Kidney (tissue), 14 donors: ENCODE data around the gene TMTC1. TPM values are rescaled to one million over a fixed set of nuclear protein-coding genes. Genes with fewer than 3 reads are reported as not detected.
"Not testable (repeated sequence)": the region's sequence is repeated elsewhere in the genome, so short reads cannot be mapped to it uniquely, and the experiment has no call there.

Source experiments
- DNase-seq, 5 donors: peaks; one replicate each; pipeline ENCODE4 v3.0.0-alpha.2; 2013 to 2020
- FAIRE-seq: peaks from 2 replicates; lab custom pipeline; 2012; peaks lifted over from hg19 to GRCh38; lab: Jason Lieb, UNC
- H3K27ac ChIP-seq, 2 donors: one replicate each; pipeline ENCODE4 v1.7.0; 2013; ENCODE audit warnings: low read depth in 2 of 2, low read length in 2 of 2, inconsistent platforms in 1 of 2
- H3K27me3 ChIP-seq: one replicate; pipeline ENCODE4 v1.7.1; 2013; ENCODE audit warnings: low read length, inconsistent platforms; ENCODE audit not compliant: control insufficient read depth, insufficient read depth
- H3K36me3 ChIP-seq, 3 donors: one replicate each; pipeline versions ENCODE4 v1.7.0 to v1.7.1; 2013; ENCODE audit warnings: low read length in 3 of 3, control low read depth in 1 of 3, inconsistent platforms in 1 of 3; ENCODE audit not compliant: insufficient read depth in 3 of 3, control insufficient read depth in 2 of 3
- H3K4me1 ChIP-seq, 3 donors: one replicate each; pipeline versions ENCODE4 v1.7.0 to v1.7.1; 2013; ENCODE audit warnings: low read length in 3 of 3, inconsistent platforms in 1 of 3, low read depth in 1 of 3; ENCODE audit not compliant: control insufficient read depth in 2 of 3, insufficient read depth in 2 of 3
- H3K4me3 ChIP-seq, 3 donors: one replicate each; pipeline versions ENCODE4 v1.7.0 to v1.8.1; 2013; ENCODE audit warnings: low read length in 3 of 3, control low read depth in 1 of 3, inconsistent platforms in 1 of 3
- H3K9ac ChIP-seq, 3 donors: one replicate each; pipeline versions ENCODE4 v1.7.0 to v1.7.1; 2013; ENCODE audit warnings: low read length in 3 of 3, control low read depth in 1 of 3, inconsistent platforms in 1 of 3
- H3K9me3 ChIP-seq, 3 donors: one replicate each; pipeline versions ENCODE4 v1.7.0 to v1.7.1; 2013; ENCODE audit warnings: low read length in 3 of 3, control low read depth in 1 of 3, inconsistent platforms in 1 of 3; ENCODE audit not compliant: control insufficient read depth in 2 of 3, insufficient read depth in 1 of 3
- CTCF ChIP-seq: IDR thresholded peaks from 3 replicates; pipeline ENCODE4 v1.5.1; 2012; ENCODE audit warnings: mild to moderate bottlenecking, moderate library complexity, borderline replicate concordance; ENCODE audit not compliant: insufficient read depth; ENCODE audit errors: extremely low read depth
- intact Hi-C: fragments of 100-400 bp; cut with DNase I; formaldehyde crosslinking; loops from one replicate; pipeline ENCODE4 v1.11.1; 2022
- polyA plus RNA-seq: library from polyadenylated mRNA; stranded (reverse); fragments of 350-450 nt; fragmentation: Illumina TruSeq; extraction: RNeasy Lipid Tissue Mini Kit (QIAGEN cat#74804); gene quantifications from one replicate; pipeline ENCODE4 v1.2.3, GENCODE V29; 2014; ENCODE audit warnings: low read depth, low replicate concordance; ENCODE audit not compliant: insufficient read depth
- total RNA-seq: library from RNA; stranded (reverse); fragmentation: NEBNext Ultra II Directional; extraction: Animal tissue kit (Norgen Biotek cat#: 25700); gene quantifications from one replicate; pipeline ENCODE4 v1.2.1, GENCODE V29; 2021
- donor health status: control.
- donor health status: control.
- donor health status: control.
- donor health status: control.
- donor health status: control.
- donor health status: DM: yes; HTN: yes; CAD: no.
- donor health status: Normal renal cell carcinoma (clear cell type).

Gene TMTC1
- total and polyA plus RNA-seq, 2 donors from 2014 or later: 10.9 to 58.8 TPM

GRCh38 chr12:29559198-29559597, 224.5 kb downstream of the TMTC1 start:
- TF ChIP-seq CTCF: no peak
- FAIRE-seq (no peak), DNase-seq (no peak)
- H3K4me1 ChIP-seq: peaks cover 2 to 25% (median 20%) of the 10 kb centered on the region in 3 donors
- H3K9me3 ChIP-seq: no peaks in the 10 kb centered on the region
- H3K27ac ChIP-seq: peak overlapping the region; percentile 30 to 74
- no peak overlapping the region for H3K9ac ChIP-seq
- intact Hi-C loops: no loop called here
- no peaks in the 10 kb centered on the region for H3K27me3 ChIP-seq
- H3K36me3 ChIP-seq: no peaks in the 10 kb centered on the region
- H3K4me3 ChIP-seq: peak overlapping the region in 2 of 3 donors; percentile 37 to 73

- Histone ChIP-seq H3K4me3 (no peak overlapping the region), H3K4me1 (peaks cover 0 to 10% (median 4%) of the 10 kb centered on the region in 3 donors), H3K27ac (no peak overlapping the region), H3K9ac (no peak overlapping the region), H3K36me3 (no peaks in the 10 kb centered on the region), H3K27me3 (no peaks in the 10 kb centered on the region), H3K9me3 (no peaks in the 10 kb centered on the region)
- DNase-seq (no peak), FAIRE-seq (no peak)
- intact Hi-C loops: no loop called here
- no peak for TF ChIP-seq CTCF
Measured at GRCh38 chr12:29556363-29556762, 227.4 kb downstream of the TMTC1 start.

DNA sequence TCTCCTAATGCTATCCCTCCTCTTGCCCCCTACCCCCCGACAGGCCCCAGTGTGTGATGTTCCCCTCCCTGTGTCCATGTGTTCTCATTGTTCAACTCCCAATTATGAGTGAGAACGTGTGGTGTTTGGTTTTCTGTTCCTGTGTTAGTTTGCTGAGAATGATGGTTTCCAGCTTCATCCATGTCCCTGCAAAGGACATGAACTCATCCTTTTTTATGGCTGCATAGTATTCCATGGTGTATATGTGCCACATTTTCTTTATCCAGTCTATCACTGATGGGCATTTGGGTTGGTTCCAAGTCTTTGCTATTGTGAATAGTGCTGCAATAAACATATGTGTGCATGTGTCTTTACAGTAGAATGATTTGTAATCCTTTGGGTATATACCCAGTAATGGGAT, 228.3 kb downstream of the TMTC1 start:
- H3K27ac ChIP-seq, DNase-seq, H3K9ac ChIP-seq, FAIRE-seq, H3K4me3 ChIP-seq, H3K9me3 ChIP-seq, intact Hi-C loops, H3K36me3 ChIP-seq, H3K27me3 ChIP-seq: not testable (repeated sequence)
- peaks cover 0 to 10% (median 4%) of the 10 kb centered on the region in 3 donors for H3K4me1 ChIP-seq

- peak in 1 of 5 donors; percentile 29 for DNase-seq
- no peak for FAIRE-seq
- no peaks in the 10 kb centered on the region for H3K27me3 ChIP-seq
- H3K4me3 ChIP-seq: no peak overlapping the region
- H3K36me3 ChIP-seq: no peaks in the 10 kb centered on the region
- H3K9me3 ChIP-seq: no peaks in the 10 kb centered on the region
- H3K9ac ChIP-seq: no peak overlapping the region
- H3K27ac ChIP-seq: peak overlapping the region in 1 of 2 donors; percentile 35
- H3K4me1 ChIP-seq: peaks cover 0 to 10% (median 0%) of the 10 kb centered on the region in 3 donors
- intact Hi-C loops: no loop called here
- no peak for TF ChIP-seq CTCF
Measured at GRCh38 chr12:29552994-29553748, 230.6 kb downstream of the TMTC1 start.
